Fibroblast of the aortic adventitia (primary cell): ENCODE results near the gene GRM6. TPM values are rescaled to one million over a fixed set of nuclear protein-coding genes. Genes with fewer than 3 reads are reported as not detected.

Experiments
- DNase-seq: peaks from one replicate; pipeline ENCODE4 v3.0.0-alpha.2; 2010; ENCODE audit warnings: low read depth
- H3K4me3 ChIP-seq: 2 replicates; pipeline ENCODE4 v1.5.1; 2011; ENCODE audit warnings: low read depth, mild to moderate bottlenecking, control low read depth, low read length, moderate library complexity
- total RNA-seq: library from RNA; depleted of rRNA; stranded (reverse); fragments of >200 nt; gene quantifications from 2 replicates; pipeline ENCODE4 v1.2.3, GENCODE V29; 2012; ENCODE audit warnings: low replicate concordance
- TF ChIP-seq, protein P1 (sequence below): IDR thresholded peaks from 2 replicates; pipeline ENCODE4 v1.5.1; 2011; ENCODE audit warnings: mild to moderate bottlenecking, low read length, control low read depth, inconsistent platforms; ENCODE audit not compliant: insufficient read depth

GRM6 gene
- total RNA-seq, 1 donor: not detected

DNA sequence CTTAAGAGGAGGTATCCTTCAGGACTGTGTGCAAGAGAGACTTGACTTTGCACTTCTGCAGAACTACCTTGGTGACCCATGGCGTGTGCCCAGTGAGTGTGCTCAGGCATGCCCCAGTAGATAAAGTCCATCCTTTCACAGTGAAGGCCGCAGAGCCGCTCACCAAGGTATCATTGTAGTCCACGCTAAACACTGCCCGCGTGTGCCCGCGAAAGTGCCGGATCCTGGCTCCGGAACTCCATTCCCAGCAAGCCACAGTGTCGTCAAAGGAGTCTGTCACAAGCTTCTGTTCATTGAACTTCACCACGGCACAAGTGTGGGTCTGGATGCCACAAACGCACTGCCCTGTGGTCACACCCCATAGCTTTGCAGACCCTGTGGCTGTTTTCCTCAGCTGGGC, 3.3 kb upstream of the GRM6 start:
- DNase-seq: no peak
- TF ChIP-seq, protein P1, sequence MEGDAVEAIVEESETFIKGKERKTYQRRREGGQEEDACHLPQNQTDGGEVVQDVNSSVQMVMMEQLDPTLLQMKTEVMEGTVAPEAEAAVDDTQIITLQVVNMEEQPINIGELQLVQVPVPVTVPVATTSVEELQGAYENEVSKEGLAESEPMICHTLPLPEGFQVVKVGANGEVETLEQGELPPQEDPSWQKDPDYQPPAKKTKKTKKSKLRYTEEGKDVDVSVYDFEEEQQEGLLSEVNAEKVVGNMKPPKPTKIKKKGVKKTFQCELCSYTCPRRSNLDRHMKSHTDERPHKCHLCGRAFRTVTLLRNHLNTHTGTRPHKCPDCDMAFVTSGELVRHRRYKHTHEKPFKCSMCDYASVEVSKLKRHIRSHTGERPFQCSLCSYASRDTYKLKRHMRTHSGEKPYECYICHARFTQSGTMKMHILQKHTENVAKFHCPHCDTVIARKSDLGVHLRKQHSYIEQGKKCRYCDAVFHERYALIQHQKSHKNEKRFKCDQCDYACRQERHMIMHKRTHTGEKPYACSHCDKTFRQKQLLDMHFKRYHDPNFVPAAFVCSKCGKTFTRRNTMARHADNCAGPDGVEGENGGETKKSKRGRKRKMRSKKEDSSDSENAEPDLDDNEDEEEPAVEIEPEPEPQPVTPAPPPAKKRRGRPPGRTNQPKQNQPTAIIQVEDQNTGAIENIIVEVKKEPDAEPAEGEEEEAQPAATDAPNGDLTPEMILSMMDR: no peak
- H3K4me3 ChIP-seq: no peak overlapping the region

DNA sequence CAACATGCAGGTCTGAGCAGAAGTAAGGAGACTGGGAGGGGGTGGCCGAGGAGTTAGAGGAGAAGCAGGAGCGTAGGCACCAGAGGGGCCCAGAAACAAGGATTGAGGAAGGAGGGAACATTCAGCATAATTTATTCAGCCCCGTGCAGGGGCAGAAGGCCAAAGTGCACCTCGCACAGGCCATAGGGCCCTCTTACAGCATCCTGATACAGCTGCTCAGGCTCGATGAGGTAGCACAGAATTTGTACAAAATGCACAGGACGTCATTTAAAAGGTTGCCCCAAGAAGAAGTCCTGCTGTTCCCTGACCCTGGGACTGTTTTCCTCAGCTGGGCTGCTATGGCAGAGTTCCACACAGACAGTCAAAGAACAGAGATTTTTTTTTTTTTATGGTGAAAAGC, 2.1 kb upstream of the GRM6 start:
- H3K4me3 ChIP-seq: no peak overlapping the region
- no peak for DNase-seq
- TF ChIP-seq, protein P1: no peak

DNA sequence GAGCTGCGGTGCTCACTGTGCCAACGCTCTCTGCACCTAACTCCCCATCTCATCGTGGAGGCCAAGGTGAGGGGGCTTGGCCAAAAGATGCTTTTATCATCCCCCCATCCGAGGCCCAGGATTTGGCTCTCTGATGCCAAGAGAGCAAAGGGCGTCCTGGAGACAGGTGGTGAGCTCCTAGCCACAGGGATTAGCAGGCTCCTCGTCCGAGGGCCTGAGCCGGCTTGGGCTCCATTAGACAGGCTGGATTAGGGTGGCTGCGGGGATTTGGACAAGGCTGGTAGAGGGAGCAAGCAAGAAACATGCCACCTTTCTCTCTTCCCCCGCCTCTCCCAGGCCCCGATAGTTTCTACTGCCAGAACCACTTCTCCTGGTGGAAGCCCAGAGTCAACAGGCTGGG, 1.0 kb upstream of the GRM6 start:
- TF ChIP-seq, protein P1: no peak
- no peak overlapping the region for H3K4me3 ChIP-seq
- no peak for DNase-seq

DNA sequence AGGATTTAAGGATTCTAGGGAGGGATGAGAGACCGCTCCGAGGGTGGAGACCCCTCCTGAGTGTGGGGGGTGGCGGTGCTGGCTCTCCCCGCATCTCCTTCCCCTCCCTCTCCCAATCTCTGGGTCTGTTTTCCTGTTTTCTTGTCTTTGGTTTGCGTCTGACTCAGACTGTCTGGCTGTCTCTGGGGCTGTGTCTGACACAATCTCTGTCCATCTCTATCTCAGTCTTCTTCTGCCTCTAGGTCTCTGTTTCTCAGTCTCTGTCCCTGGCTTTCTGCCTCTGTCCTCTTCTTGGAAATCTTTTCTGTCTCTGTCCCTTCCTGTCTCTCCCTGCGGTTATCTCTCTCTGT, 196 bp upstream of the GRM6 start:
- no peak for DNase-seq
- TF ChIP-seq, protein P1: no peak
- no peak overlapping the region for H3K4me3 ChIP-seq

DNA sequence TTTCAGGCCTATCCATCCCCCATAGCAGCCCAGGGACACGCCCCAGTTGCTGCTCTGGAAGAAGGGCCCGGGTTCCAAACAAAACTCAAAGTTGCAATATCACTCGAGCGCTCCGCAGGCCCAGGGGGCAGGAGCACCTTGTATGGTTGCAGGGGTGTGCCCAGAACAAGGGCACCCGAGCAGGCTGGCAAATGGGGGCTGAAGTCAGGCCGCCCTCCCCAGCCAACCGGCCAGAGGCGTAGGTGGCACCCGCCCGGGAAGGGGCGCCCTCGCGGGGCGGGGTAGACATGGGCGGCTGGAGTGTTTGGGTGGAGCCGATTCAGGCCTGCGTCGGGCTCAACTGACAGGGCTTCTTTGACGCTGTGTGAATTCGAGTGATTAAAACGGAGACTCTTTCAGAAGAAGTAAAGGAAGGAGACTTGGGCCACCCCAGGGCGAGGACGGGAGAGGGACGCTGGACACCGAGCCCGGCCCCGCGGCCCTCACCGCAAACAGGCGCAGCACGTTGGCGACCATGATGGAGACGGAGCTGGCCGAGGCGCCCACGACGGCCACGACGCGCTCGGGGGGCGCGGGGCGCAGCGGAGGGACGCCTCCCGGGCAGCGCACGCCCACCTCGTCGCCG, 1.1 kb downstream of the GRM6 start:
- no peak overlapping the region for H3K4me3 ChIP-seq
- DNase-seq: no peak
- TF ChIP-seq, protein P1: no peak

DNA sequence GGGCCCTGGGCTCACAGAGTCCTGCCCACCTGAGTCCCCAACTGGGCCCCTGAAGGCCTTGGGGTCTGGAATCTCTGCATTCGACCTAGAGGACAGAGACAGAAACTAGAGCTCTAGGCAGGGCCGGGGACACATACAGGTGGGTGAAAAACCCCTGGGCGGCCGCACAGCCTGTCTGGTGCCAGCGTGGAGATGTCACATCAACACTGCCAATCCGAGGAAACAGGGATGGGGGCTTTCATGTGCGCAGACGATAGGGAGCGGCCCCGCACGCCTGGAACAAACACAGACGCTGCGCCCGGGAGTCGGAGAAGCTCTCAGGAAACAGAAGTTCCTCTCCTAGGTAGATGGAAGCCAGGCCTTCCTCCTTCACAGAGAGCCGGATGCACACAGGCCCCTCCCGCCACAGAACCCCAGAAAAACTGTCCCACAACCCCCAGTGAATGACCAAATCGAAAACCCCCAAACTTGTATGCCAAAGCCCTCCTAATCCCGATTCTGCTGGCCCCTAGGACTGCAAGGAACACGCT, 1.8 kb downstream of the GRM6 start:
- TF ChIP-seq, protein P1: no peak
- no peak overlapping the region for H3K4me3 ChIP-seq
- DNase-seq: no peak

DNA sequence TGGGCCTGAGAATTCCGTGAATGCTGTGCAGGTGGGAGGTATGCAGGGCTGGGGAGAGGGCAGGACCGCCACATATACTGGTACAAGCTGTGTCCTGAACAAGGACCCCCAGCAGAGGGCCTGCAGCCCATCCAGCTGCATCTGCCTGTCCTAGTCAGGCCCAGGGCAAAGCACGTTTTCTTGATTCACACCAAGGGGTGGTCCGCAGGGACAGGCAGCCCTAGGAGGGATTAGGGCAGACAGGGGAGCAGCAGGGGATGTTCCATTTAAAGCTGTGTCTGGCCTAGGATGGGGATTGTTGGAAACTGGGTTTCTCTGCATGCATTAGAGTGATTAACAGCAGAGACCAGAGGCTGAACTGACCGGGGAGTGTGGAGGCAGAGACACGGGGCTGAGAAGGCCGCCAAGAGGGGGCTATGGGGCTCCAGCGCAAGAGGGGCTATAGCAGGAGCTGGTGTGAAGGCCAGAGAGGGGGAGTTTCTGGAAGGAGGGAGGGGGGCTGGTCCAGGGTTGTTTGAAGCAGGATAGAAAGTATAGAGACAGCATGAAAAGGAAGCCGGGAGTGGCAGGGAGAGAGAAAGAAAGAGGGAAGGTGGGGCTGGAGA, 2.7 kb downstream of the GRM6 start:
- TF ChIP-seq, protein P1: no peak
- no peak overlapping the region for H3K4me3 ChIP-seq
- no peak for DNase-seq
